A549 (cell line): ENCODE measurements around the gene FNDC3A. TPM values are rescaled to one million over a fixed set of nuclear protein-coding genes. Genes with fewer than 3 reads are reported as not detected.

Experiments
- ATAC-seq, 2 experiments: fragments of 200-7000 bp in 1 of 2; fragments of >200 bp in 1 of 2; cut with Nextera tagmentation in 1 of 2; cut with Tn5 transposase in 1 of 2; 3 replicates each; pipeline versions ENCODE4 v1.8.0 to v1.9.1; 2018 to 2020; ENCODE audit warnings: mild to moderate bottlenecking in 1 of 2, moderate library complexity in 1 of 2
- CTCF ChIA-PET: fragments of 300-600 bp; sonication (Branson Sonifier 250); formaldehyde crosslinking; extraction: SDS; loops from one replicate; lab custom pipeline; 2021; ENCODE audit warnings: antibody characterized with exemption, inconsistent platforms; lab: Yijun Ruan, JAX
- POLR2A ChIA-PET: fragments of 350-600 bp; formaldehyde crosslinking; extraction: SDS; loops from one replicate; lab custom pipeline; 2021; ENCODE audit warnings: antibody characterized with exemption, inconsistent platforms; lab: Yijun Ruan, JAX
- DNase-seq, 2 experiments: peaks; one replicate each; pipeline versions ENCODE4 v3.0.0 to v3.0.0-alpha.2; 2011 to 2016; ENCODE audit warnings: low read depth in 1 of 2, low spot score in 1 of 2
- FAIRE-seq: peaks from 2 replicates; lab custom pipeline; 2011; peaks lifted over from hg19 to GRCh38; lab: Jason Lieb, UNC
- H3K27ac ChIP-seq, 2 experiments: fragments of >200 bp; sonication (Bioruptor Twin); formaldehyde crosslinking; 3 replicates each; pipeline ENCODE4 v1.5.1; 2016 to 2017
- H3K4me1 ChIP-seq: fragments of >200 bp; sonication (Bioruptor Twin); formaldehyde crosslinking; 3 replicates; pipeline ENCODE4 v1.6.1; 2016
- H3K4me2 ChIP-seq: fragments of >200 bp; sonication (Bioruptor Twin); formaldehyde crosslinking; 3 replicates; pipeline ENCODE4 v1.6.1; 2016
- H3K4me3 ChIP-seq: fragments of >200 bp; sonication (Bioruptor Twin); formaldehyde crosslinking; 3 replicates; pipeline ENCODE4 v1.5.1; 2016
- H3K9me3 ChIP-seq: fragments of >200 bp; sonication (Bioruptor Twin); formaldehyde crosslinking; 3 replicates; pipeline ENCODE4 v1.6.1; 2016
- ATOH8 ChIP-seq: fragments of 250-450 bp; sonication (Bioruptor Pico); IDR thresholded peaks from 2 replicates; pipeline ENCODE4 v1.5.0; 2020; ENCODE audit warnings: low read depth, mild to moderate bottlenecking, moderate library complexity
- BCL3 ChIP-seq: fragments of >200 bp; sonication (Bioruptor Twin); formaldehyde crosslinking; IDR thresholded peaks from 3 replicates; pipeline ENCODE4 v1.6.1; 2016
- BHLHE40 ChIP-seq: IDR thresholded peaks from 2 replicates; pipeline ENCODE4 v1.6.1; 2012; ENCODE audit warnings: low read depth, low read length, inconsistent platforms
- CHD4 ChIP-seq: fragments of 200-600 bp; sonication (generic); IDR thresholded peaks from 2 replicates; pipeline ENCODE4 v1.6.1; 2016; ENCODE audit warnings: antibody characterized with exemption, mild to moderate bottlenecking, borderline replicate concordance
- EHF ChIP-seq: fragments of 250-450 bp; sonication (Bioruptor Pico); IDR thresholded peaks from 2 replicates; pipeline ENCODE4 v1.5.0; 2020; ENCODE audit warnings: mild to moderate bottlenecking
- ELK1 ChIP-seq: fragments of 150-350 bp; IDR thresholded peaks from 2 replicates; pipeline ENCODE4 v1.6.1; 2014; ENCODE audit warnings: low read depth, mild to moderate bottlenecking, low read length
- EP300 ChIP-seq, 2 experiments: fragments of >200 bp; sonication (Bioruptor Twin); formaldehyde crosslinking; IDR thresholded peaks; 2 replicates in 1 of 2; 3 replicates in 1 of 2; pipeline ENCODE4 v1.6.1; 2016 to 2017
- HDAC2 ChIP-seq: fragments of 200-600 bp; sonication (generic); IDR thresholded peaks from 2 replicates; pipeline ENCODE4 v1.6.1; 2016
- HES2 ChIP-seq: fragments of >200 bp; sonication (Bioruptor Twin); formaldehyde crosslinking; IDR thresholded peaks from 2 replicates; pipeline ENCODE4 v1.6.1; 2016
- HOXA7 ChIP-seq: fragments of 250-450 bp; sonication (Bioruptor Pico); IDR thresholded peaks from 2 replicates; pipeline ENCODE4 v1.5.0; 2020; ENCODE audit warnings: mild to moderate bottlenecking, moderate library complexity
- HOXB5 ChIP-seq: fragments of 250-450 bp; sonication (Bioruptor Pico); IDR thresholded peaks from 2 replicates; pipeline ENCODE4 v1.5.0; 2020; ENCODE audit warnings: mild to moderate bottlenecking, moderate library complexity
- KDM1A ChIP-seq: fragments of 200-600 bp; sonication (generic); IDR thresholded peaks from 2 replicates; pipeline ENCODE4 v1.6.1; 2016; ENCODE audit warnings: low read depth, mild to moderate bottlenecking
- MAFK ChIP-seq: fragments of 450-650 bp; IDR thresholded peaks from 2 replicates; pipeline ENCODE4 v1.6.1; 2014; ENCODE audit not compliant: partially characterized antibody
- MYC ChIP-seq: IDR thresholded peaks from 2 replicates; pipeline ENCODE4 v1.6.1; 2012; ENCODE audit warnings: mild to moderate bottlenecking, inconsistent platforms, low read length, improper control_type of control experiment, borderline replicate concordance
- NPAS2 ChIP-seq: fragments of 250-450 bp; sonication (Bioruptor Pico); IDR thresholded peaks from 2 replicates; pipeline ENCODE4 v1.8.0; 2022; ENCODE audit warnings: mild to moderate bottlenecking, moderate library complexity, borderline replicate concordance
- PBX3 ChIP-seq: IDR thresholded peaks from 2 replicates; pipeline ENCODE4 v1.6.1; 2012
- RCOR1 ChIP-seq: fragments of 150-350 bp; IDR thresholded peaks from 2 replicates; pipeline ENCODE4 v1.6.1; 2014; ENCODE audit warnings: antibody characterized with exemption, low read length, low read depth
- SMC3 ChIP-seq: fragments of >200 bp; sonication (Bioruptor Twin); formaldehyde crosslinking; IDR thresholded peaks from 3 replicates; pipeline ENCODE4 v1.6.1; 2018; ENCODE audit warnings: inconsistent platforms
- SREBF2 ChIP-seq: fragments of 450-650 bp; IDR thresholded peaks from 2 replicates; pipeline ENCODE4 v1.6.1; 2014; ENCODE audit warnings: mild to moderate bottlenecking, moderate library complexity
- TFCP2L1 ChIP-seq: fragments of 250-450 bp; sonication (Bioruptor Pico); IDR thresholded peaks from 2 replicates; pipeline ENCODE4 v1.5.0; 2021; ENCODE audit warnings: mild to moderate bottlenecking
- ZSCAN20 ChIP-seq: fragments of 250-450 bp; sonication (Bioruptor Pico); IDR thresholded peaks from 2 replicates; pipeline ENCODE4 v1.8.0; 2022; ENCODE audit warnings: mild to moderate bottlenecking, moderate library complexity
- WGBS: methylation state at CpG from one replicate; pipeline ENCODE4 v1.1.6; 2017; ENCODE audit errors: missing lambda C conversion rate; 5-methylcytosine and 5-hydroxymethylcytosine counted together
- polyA plus RNA-seq, 4 experiments: library from polyadenylated mRNA; depleted of rRNA in 3 of 4; stranded (reverse); fragments of >200 nt; fragmentation: RNase III in 1 of 4; extraction: RNeasy Plus Mini Kit Qiagen cat#74134 plus additional on column Dnase treatment in 1 of 4; gene quantifications; 2 replicates in 3 of 4; 3 replicates in 1 of 4; pipeline ENCODE4 v1.2.3, GENCODE V29; 2011 to 2017

FNDC3A gene
- polyA plus RNA-seq, 2 of the 4 experiments (the other 2 are of a cell fraction), result 16.0 to 32.6 TPM

- TF ChIP-seq ELK1, result no peak
Observed at GRCh38 chr13:48985756-48986155, 10.0 kb downstream of the FNDC3A start (continued).

- H3K4me2 ChIP-seq, result no peak overlapping the region
- no peak for DNase-seq
- ChIA-PET CTCF (no interaction called here), POLR2A (no interaction called here)
- H3K4me3 ChIP-seq, result no peak overlapping the region
- WGBS, result 90% methylated on average over 1 of the region's 1 CpG
- TF ChIP-seq HOXB5 (CRISPR knock-in tag), result no peak
- TF ChIP-seq MAFK, result no peak
- TF ChIP-seq SREBF2, result no peak
- TF ChIP-seq BCL3, result no peak
- no peak for TF ChIP-seq EP300 (IDR thresholded peaks at IDR 0.05)
- TF ChIP-seq HES2, result no peak
- no peak for TF ChIP-seq RCOR1
- TF ChIP-seq ZSCAN20 (CRISPR knock-in tag), result no peak
- TF ChIP-seq TFCP2L1, result no peak
- no peak for TF ChIP-seq NPAS2 (CRISPR knock-in tag)
- no peak for ATAC-seq
- H3K9me3 ChIP-seq, result peaks cover 12% of the 10 kb centered on the region; the same call in 2 of the 3 replicates
- H3K27ac ChIP-seq, result no peak overlapping the region
- H3K4me1 ChIP-seq, result no peaks in the 10 kb centered on the region
- no peak for FAIRE-seq
Observed at GRCh38 chr13:48990900-48991299, 15.2 kb downstream of the FNDC3A start.

GRCh38 chr13:48993150-48993549 lies 17.4 kb downstream of the FNDC3A start:
- CTCF ChIA-PET, result no interaction called here
- H3K4me3 ChIP-seq, result no peak overlapping the region
- H3K27ac ChIP-seq, result no peak overlapping the region
- TF ChIP-seq HOXA7 (CRISPR knock-in tag) (no peak), CHD4 (no peak), ATOH8 (CRISPR knock-in tag) (no peak), HDAC2 (no peak), PBX3 (no peak), MYC (no peak), HOXB5 (CRISPR knock-in tag) (no peak), EHF (CRISPR knock-in tag) (no peak), SMC3 (no peak), BHLHE40 (no peak), KDM1A (no peak)
- no peaks in the 10 kb centered on the region for H3K4me1 ChIP-seq
- FAIRE-seq (no peak), DNase-seq (no peak), ATAC-seq (no peak)
- H3K9me3 ChIP-seq, result peaks cover 12% of the 10 kb centered on the region; the same call in 2 of the 3 replicates
- no peak overlapping the region for H3K4me2 ChIP-seq
- POLR2A ChIA-PET, result no interaction called here
